KMS-11 (cell line): ENCODE data around the gene EPHB2.

Source experiments
- H2AFZ ChIP-seq: fragments of 200-600 bp; sonication (generic); 2 replicates; pipeline ENCODE4 v1.6.1; 2016; ENCODE audit warnings: antibody characterized with exemption, mixed run types, low read depth
- H3K27ac ChIP-seq: fragments of 200-600 bp; sonication (generic); 2 replicates; pipeline ENCODE4 v1.6.1; 2016; ENCODE audit warnings: mild to moderate bottlenecking, mixed run types
- H3K27me3 ChIP-seq: fragments of 200-600 bp; sonication (generic); 2 replicates; pipeline ENCODE4 v1.6.1; 2017; ENCODE audit warnings: mild to moderate bottlenecking, low read depth, mixed run types, moderate library complexity; ENCODE audit not compliant: insufficient read depth
- H3K36me3 ChIP-seq: fragments of 200-600 bp; sonication (generic); 2 replicates; pipeline ENCODE4 v1.6.1; 2017; ENCODE audit warnings: mild to moderate bottlenecking, mixed run types; ENCODE audit not compliant: insufficient read depth
- H3K4me1 ChIP-seq: fragments of 200-600 bp; sonication (generic); 2 replicates; pipeline ENCODE4 v1.6.1; 2016; ENCODE audit warnings: mild to moderate bottlenecking, low read depth, mixed run types; ENCODE audit not compliant: poor library complexity, severe bottlenecking
- H3K4me2 ChIP-seq: fragments of 200-600 bp; sonication (generic); 2 replicates; pipeline ENCODE4 v1.7.0; 2016; ENCODE audit warnings: mild to moderate bottlenecking, mixed run types
- H3K4me3 ChIP-seq: fragments of 200-600 bp; sonication (generic); IDR thresholded peaks from 2 replicates; pipeline ENCODE4 v1.6.1; 2017; ENCODE audit warnings: low read depth, low read length, mixed read lengths; ENCODE audit not compliant: insufficient read depth
- H3K79me2 ChIP-seq: fragments of 200-600 bp; sonication (generic); 2 replicates; pipeline ENCODE4 v1.6.1; 2016; ENCODE audit warnings: low read depth, mixed run types; ENCODE audit not compliant: insufficient read depth
- H3K9ac ChIP-seq: fragments of 200-600 bp; sonication (generic); 2 replicates; pipeline ENCODE4 v1.6.1; 2016; ENCODE audit warnings: mild to moderate bottlenecking, mixed run types
- H4K20me1 ChIP-seq: fragments of 200-600 bp; sonication (generic); 2 replicates; pipeline ENCODE4 v1.6.1; 2016; ENCODE audit warnings: mild to moderate bottlenecking, mixed run types; ENCODE audit not compliant: insufficient read depth
- CTCF ChIP-seq: fragments of 200-600 bp; sonication (generic); conservative IDR thresholded peaks from 2 replicates; pipeline ENCODE4 v1.6.1; 2017; ENCODE audit warnings: low read depth, mild to moderate bottlenecking, antibody characterized with exemption, low read length, moderate library complexity, mixed read lengths

Gene EPHB2

GRCh38 chr1:22835636-22836319, 125.1 kb downstream of the EPHB2 start:
- no peak overlapping the region for H3K9ac ChIP-seq
- peaks cover 76% of the 10 kb centered on the region for H3K27me3 ChIP-seq
- no peak overlapping the region for H3K4me2 ChIP-seq
- no peak for TF ChIP-seq CTCF
- no peaks in the 10 kb centered on the region for H3K79me2 ChIP-seq
- no peaks in the 10 kb centered on the region for H4K20me1 ChIP-seq
- H3K36me3 ChIP-seq: no peaks in the 10 kb centered on the region
- no peak overlapping the region for H2AFZ ChIP-seq
- no peak overlapping the region for H3K4me3 ChIP-seq
- H3K4me1 ChIP-seq: no peaks in the 10 kb centered on the region
- H3K27ac ChIP-seq: no peak overlapping the region

- no peaks in the 10 kb centered on the region for H3K36me3 ChIP-seq
- peaks cover 78% of the 10 kb centered on the region for H3K27me3 ChIP-seq
- TF ChIP-seq CTCF: no peak
Observed at GRCh38 chr1:22836850-22837249, 126.2 kb downstream of the EPHB2 start.

GRCh38 chr1:22837332-22837731, 126.7 kb downstream of the EPHB2 start:
- no peaks in the 10 kb centered on the region for H3K36me3 ChIP-seq
- TF ChIP-seq CTCF: no peak
- H3K27me3 ChIP-seq: peaks cover 83% of the 10 kb centered on the region
- no peak overlapping the region for H3K4me3 ChIP-seq
- H4K20me1 ChIP-seq: no peaks in the 10 kb centered on the region
- H3K4me2 ChIP-seq: no peak overlapping the region
- H2AFZ ChIP-seq: no peak overlapping the region
- H3K27ac ChIP-seq: no peak overlapping the region
- no peak overlapping the region for H3K9ac ChIP-seq
- no peaks in the 10 kb centered on the region for H3K4me1 ChIP-seq
- H3K79me2 ChIP-seq: no peaks in the 10 kb centered on the region

More at GRCh38 chr1:22836850-22837249, 126.2 kb downstream of the EPHB2 start:
- Histone ChIP-seq H3K4me1 (no peaks in the 10 kb centered on the region), H3K79me2 (no peaks in the 10 kb centered on the region), H3K27ac (no peak overlapping the region), H2AFZ (no peak overlapping the region), H3K4me3 (no peak overlapping the region), H3K4me2 (no peak overlapping the region), H4K20me1 (no peaks in the 10 kb centered on the region), H3K9ac (no peak overlapping the region)

- Histone ChIP-seq H2AFZ (no peak overlapping the region), H3K4me3 (no peak overlapping the region), H3K4me1 (no peaks in the 10 kb centered on the region), H3K27ac (no peak overlapping the region), H3K36me3 (no peaks in the 10 kb centered on the region), H3K27me3 (peaks cover 91% of the 10 kb centered on the region), H3K79me2 (no peaks in the 10 kb centered on the region), H3K4me2 (no peak overlapping the region), H4K20me1 (no peaks in the 10 kb centered on the region), H3K9ac (no peak overlapping the region)
- no peak for TF ChIP-seq CTCF
Observed at GRCh38 chr1:22838965-22839364, 128.3 kb downstream of the EPHB2 start.
